Large intestine (tissue), 1 donor: ENCODE data around the gene POLR2A. TPM values are rescaled to one million over a fixed set of nuclear protein-coding genes. Genes with fewer than 3 reads are reported as not detected.

Experiments used
- polyA plus RNA-seq: library from polyadenylated mRNA; unstranded; fragments of 120-200 nt; gene quantifications from one replicate; pipeline ENCODE4 v1.2.1, GENCODE V29; 2013

POLR2A gene
- polyA plus RNA-seq, 1 donor = 98.7 TPM

Other genes with a start within 250 kb of the POLR2A start
- 44.5 TPM for gene DVL2, start 249.8 kb upstream of the POLR2A start, polyA plus RNA-seq
- gene PHF23, start 244.9 kb upstream of the POLR2A start, polyA plus RNA-seq = 45.4 TPM
- 724 TPM for gene GABARAP, start 241.9 kb upstream of the POLR2A start, polyA plus RNA-seq
- 124 TPM for gene CTDNEP1, start 232.6 kb upstream of the POLR2A start, polyA plus RNA-seq
- gene ELP5, start 232.2 kb upstream of the POLR2A start, polyA plus RNA-seq = 45.8 TPM
- 250 TPM for gene CLDN7, start 221.9 kb upstream of the POLR2A start, polyA plus RNA-seq
- 1.1 TPM for gene SLC2A4, start 202.6 kb upstream of the POLR2A start, polyA plus RNA-seq
- 2.8 TPM for gene YBX2, start 189.7 kb upstream of the POLR2A start, polyA plus RNA-seq
- gene EIF5A, start 176.7 kb upstream of the POLR2A start, polyA plus RNA-seq = 263 TPM
- 53.0 TPM for gene GPS2, start 169.0 kb upstream of the POLR2A start, polyA plus RNA-seq
- gene NEURL4, start 155.0 kb upstream of the POLR2A start, polyA plus RNA-seq = 28.7 TPM
- gene ACAP1, start 147.8 kb upstream of the POLR2A start, polyA plus RNA-seq = 12.2 TPM
- gene KCTD11, start 132.2 kb upstream of the POLR2A start, polyA plus RNA-seq = 8.2 TPM
- gene TMEM95, start 129.2 kb upstream of the POLR2A start, polyA plus RNA-seq = 0.04 TPM
- 7.4 TPM for gene TNK1, start 103.3 kb upstream of the POLR2A start, polyA plus RNA-seq
- 16.9 TPM for gene PLSCR3, start 89.8 kb upstream of the POLR2A start, polyA plus RNA-seq
- 187 TPM for gene TMEM256, start 80.3 kb upstream of the POLR2A start, polyA plus RNA-seq
- 12.9 TPM for gene NLGN2, start 76.5 kb upstream of the POLR2A start, polyA plus RNA-seq
- not detected for gene SPEM1, start 64.0 kb upstream of the POLR2A start, polyA plus RNA-seq
- not detected for gene SPEM2, start 58.8 kb upstream of the POLR2A start, polyA plus RNA-seq
- not detected for gene SPEM3, start 55.5 kb upstream of the POLR2A start, polyA plus RNA-seq
- 7.5 TPM for gene TMEM102, start 48.9 kb upstream of the POLR2A start, polyA plus RNA-seq
- 1.3 TPM for gene FGF11, start 44.9 kb upstream of the POLR2A start, polyA plus RNA-seq
- 7.4 TPM for gene CHRNB1, start 39.3 kb upstream of the POLR2A start, polyA plus RNA-seq
- gene ZBTB4, start 4.7 kb upstream of the POLR2A start, polyA plus RNA-seq = 65.6 TPM
- 0.52 TPM for gene SLC35G6, start 2.9 kb upstream of the POLR2A start, polyA plus RNA-seq
- 32.7 TPM for gene TNFSF12, start 64.7 kb downstream of the POLR2A start, polyA plus RNA-seq
- 23.4 TPM for gene TNFSF13, start 74.4 kb downstream of the POLR2A start, polyA plus RNA-seq
- 47.7 TPM for gene SENP3, start 77.6 kb downstream of the POLR2A start, polyA plus RNA-seq
- 512 TPM for gene CD68, start 95.3 kb downstream of the POLR2A start, polyA plus RNA-seq
- gene MPDU1, start 99.5 kb downstream of the POLR2A start, polyA plus RNA-seq = 105 TPM
- gene SOX15, start 105.7 kb downstream of the POLR2A start, polyA plus RNA-seq = 2.0 TPM
- 28.2 TPM for gene FXR2, start 130.5 kb downstream of the POLR2A start, polyA plus RNA-seq
- gene SAT2, start 143.5 kb downstream of the POLR2A start, polyA plus RNA-seq = 327 TPM
- 23.6 TPM for gene SHBG, start 145.8 kb downstream of the POLR2A start, polyA plus RNA-seq
- 4.8 TPM for gene ATP1B2, start 166.6 kb downstream of the POLR2A start, polyA plus RNA-seq
- 49.7 TPM for gene TP53, start 203.1 kb downstream of the POLR2A start, polyA plus RNA-seq
- 7.9 TPM for gene WRAP53, start 204.1 kb downstream of the POLR2A start, polyA plus RNA-seq
- 7.4 TPM for gene EFNB3, start 220.8 kb downstream of the POLR2A start, polyA plus RNA-seq
- 0.09 TPM for gene DNAH2, start 233.4 kb downstream of the POLR2A start, polyA plus RNA-seq